Ramos (cell line): Measurements from ENCODE around the gene IQSEC3.

Experiments
- in situ Hi-C: fragments of 300-500 bp; cut with MboI; formaldehyde crosslinking; loops from one replicate; pipeline ENCODE4 v1.14.3; 2022; ENCODE audit warnings: low sequenced_read_pairs; ENCODE audit not compliant: unreplicated experiment

The IQSEC3 gene

DNA sequence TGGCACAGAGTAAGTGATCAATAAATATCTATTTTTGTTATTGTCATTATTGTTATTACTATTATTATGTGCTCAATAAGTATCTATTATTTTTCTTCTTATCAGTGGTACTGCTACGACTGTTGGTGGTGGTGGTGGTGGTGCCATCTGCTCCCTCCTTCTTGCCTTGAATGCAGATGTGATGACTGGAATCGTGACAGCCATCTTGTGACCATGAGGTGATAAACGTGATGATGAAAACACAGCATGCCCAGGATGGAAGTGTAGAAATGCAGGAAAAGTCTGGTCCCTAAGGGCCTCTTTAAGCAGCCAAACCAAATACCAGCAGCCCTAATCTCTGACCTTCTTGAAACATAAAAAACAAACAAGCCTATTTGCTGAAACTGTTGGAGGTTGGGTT lies 125.0 kb downstream of the IQSEC3 start:
- in situ Hi-C loops = no loop called here

DNA sequence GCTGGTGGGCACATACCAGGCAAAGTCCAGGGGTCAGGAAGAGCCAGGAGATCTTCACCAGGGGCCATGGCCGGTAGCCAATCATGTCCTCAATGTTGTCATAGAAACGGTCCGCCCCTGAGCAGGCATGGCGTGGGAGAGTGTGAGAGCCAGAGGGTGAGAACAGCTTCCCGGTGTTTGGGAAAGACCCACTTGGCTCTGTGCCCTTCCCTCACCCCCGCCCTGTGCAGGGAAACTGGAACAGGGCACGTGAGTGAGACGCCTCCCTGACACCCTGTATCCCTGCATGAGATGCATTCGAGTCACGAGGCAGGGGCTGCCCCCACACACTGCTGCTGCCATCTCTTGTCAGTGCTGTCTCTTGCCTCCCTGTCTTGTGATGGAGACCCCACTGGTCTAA lies 126.7 kb downstream of the IQSEC3 start:
- in situ Hi-C loops = no loop called here

DNA sequence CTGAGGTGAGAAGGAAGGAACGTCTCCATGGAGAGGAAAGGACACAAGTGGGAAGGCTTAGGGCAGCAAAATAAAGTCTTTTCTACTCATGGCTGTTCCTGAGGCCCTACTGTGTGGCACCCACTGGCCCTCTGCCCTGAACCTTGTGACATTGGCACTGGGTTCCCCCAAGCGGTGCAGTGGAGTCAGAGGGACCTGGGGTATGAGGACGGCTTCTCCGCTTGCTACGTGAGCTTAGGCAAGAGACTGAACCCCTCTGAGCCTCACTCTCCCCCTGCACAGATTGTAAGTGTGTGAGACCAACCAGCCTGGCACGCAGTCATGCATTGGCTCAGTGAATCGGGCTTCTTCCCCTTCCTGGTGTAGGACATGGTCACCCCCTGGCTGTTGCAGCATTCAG lies 127.7 kb downstream of the IQSEC3 start:
- in situ Hi-C loops = no loop called here

DNA sequence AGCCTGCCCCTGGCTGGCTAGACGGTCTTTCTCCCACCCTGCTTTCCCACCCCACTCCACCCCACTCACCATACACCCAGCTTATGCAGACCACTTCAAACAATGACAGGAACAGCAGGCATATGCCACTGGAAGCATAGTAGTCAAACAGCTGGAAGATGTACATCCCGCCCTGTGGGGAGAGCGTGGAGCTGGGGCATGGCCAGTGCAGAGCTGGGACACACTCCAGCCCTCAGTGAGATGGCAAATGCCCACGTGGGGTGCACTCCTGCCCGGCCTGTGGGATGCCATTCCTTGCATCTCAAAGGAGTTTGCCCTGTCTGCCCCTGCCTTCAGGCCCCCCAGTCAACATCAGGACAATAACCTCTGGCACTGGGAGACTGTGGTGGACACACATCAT lies 128.6 kb downstream of the IQSEC3 start:
- in situ Hi-C loops = no loop called here

- in situ Hi-C loops = no loop called here
These were observed 129.4 kb downstream of the IQSEC3 start for GRCh38 chr12:195951-196350.

GRCh38 chr12:196436-196835 lies 129.9 kb downstream of the IQSEC3 start:
- in situ Hi-C loops = no loop called here

- in situ Hi-C loops = no loop called here
These were observed 130.8 kb downstream of the IQSEC3 start for GRCh38 chr12:197347-197746.

- in situ Hi-C loops = no loop called here
These were observed 131.5 kb downstream of the IQSEC3 start for GRCh38 chr12:197911-198695.

- in situ Hi-C loops = no loop called here
These were observed 132.1 kb downstream of the IQSEC3 start for GRCh38 chr12:198705-199104.

DNA sequence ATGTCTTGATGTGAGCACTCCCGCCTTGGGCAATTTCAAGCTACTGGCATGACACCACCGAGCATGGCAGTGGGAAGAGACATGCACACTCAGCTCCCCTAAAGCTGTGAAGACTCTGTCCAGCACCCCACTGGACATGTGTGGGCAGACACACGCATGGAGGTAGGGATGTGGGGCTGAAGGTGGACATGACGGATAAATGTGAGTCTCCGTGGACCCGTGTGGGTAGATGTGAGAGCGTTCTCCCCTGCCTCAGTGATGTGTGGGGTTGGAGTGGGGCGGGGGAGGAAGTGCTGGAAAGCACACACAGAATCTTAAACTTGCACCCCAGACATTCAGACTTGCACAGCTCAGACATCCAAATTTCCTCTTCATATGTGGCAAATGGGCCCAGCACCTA lies 134.8 kb downstream of the IQSEC3 start:
- in situ Hi-C loops = no loop called here

DNA sequence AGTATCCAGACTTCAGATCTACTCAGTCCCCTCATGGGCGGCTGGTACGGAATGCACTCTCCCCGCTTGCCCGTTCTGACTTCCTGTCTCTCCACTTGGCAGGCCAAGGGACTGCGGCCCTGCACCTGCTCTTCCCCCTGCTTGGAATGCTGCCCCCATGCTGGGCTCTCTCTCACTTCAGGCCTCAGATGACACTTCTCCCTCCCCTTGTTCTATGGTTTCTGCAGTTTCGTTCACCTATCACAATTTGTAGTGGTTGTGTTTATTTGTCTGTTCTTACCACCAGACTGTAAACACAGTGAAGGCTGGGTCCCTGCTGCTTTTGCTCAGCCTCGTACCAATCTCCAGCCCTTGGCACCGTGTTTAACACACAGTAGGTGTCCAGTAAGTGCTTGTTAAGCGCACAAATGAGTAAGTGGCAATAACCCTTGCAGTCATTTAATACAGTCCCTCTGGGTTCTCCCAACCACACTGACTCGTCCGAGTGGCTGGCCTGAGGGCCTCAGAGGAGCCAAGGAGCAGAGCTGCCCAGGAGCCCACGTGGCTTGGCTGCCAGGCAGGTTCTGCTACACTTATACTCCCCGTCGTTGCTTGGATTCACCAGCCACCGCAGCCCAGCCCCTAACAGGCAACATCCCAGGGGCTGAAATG lies 135.6 kb downstream of the IQSEC3 start:
- in situ Hi-C loops = no loop called here

DNA sequence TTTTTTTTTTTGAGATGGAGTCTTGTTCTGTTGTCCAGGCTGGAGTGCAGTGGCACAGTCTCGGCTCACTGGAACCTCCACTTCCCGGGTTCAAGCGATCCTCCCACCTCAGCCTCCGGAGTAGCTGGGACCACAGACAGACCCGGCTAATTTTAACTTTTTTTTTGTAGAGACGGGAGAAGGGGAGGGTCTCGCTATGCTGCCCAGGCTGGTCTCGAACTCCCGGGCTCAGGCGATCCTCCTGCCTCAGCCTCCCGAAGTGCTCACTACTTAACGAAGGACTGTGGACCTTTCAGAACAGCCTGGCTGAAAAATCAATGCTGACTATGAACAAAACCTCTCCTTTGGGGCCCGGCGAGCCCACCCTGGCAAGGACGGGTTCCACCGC lies 136.5 kb downstream of the IQSEC3 start:
- in situ Hi-C loops = no loop called here

GRCh38 chr12:203462-204260 lies 137.1 kb downstream of the IQSEC3 start:
- in situ Hi-C loops = no loop called here

DNA sequence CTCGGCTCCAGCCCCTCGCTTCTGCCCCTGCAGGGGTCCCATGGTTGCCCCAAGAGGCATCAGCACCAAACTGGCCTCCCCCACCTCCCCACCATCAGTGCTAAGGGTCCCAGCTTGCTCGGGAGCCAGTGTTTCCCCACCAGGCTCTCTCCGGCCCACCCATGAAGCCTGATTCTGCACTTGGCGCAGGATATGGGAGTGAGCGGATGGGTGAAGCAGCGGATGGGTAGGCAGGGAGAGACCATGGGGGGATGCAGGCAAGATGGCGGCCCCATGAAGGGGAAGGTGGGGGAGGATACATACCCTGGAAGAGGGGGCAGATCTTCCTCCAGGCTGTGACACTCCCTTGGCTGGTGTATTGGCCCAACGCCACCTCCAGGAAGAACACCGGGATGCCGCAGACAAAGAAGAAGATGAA lies 137.7 kb downstream of the IQSEC3 start:
- in situ Hi-C loops = no loop called here

GRCh38 chr12:205026-205425 lies 138.5 kb downstream of the IQSEC3 start:
- in situ Hi-C loops = no loop called here

- in situ Hi-C loops = no loop called here
These were observed 140.3 kb downstream of the IQSEC3 start for GRCh38 chr12:206746-207440.

- in situ Hi-C loops = no loop called here
These were observed 141.2 kb downstream of the IQSEC3 start for GRCh38 chr12:207804-208203.

DNA sequence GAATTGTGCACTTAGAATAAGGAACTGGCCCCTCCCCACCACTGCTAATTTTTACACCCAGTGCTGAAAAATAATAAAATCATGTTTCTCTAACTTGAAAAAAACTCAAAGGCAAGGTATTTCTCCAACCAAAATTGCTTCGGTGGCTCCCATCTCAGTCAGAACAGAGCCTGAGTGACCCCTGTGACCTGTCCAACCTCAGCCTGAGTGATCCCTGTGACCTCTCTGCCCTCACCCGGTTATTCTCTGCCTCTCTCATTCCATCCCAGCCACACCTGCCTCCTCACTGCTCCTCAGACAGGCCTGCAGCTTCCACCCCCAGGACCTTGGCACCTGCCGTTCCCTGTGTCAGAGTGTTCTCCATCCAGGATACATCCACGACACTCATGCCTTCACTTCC lies 142.2 kb downstream of the IQSEC3 start:
- in situ Hi-C loops = no loop called here

DNA sequence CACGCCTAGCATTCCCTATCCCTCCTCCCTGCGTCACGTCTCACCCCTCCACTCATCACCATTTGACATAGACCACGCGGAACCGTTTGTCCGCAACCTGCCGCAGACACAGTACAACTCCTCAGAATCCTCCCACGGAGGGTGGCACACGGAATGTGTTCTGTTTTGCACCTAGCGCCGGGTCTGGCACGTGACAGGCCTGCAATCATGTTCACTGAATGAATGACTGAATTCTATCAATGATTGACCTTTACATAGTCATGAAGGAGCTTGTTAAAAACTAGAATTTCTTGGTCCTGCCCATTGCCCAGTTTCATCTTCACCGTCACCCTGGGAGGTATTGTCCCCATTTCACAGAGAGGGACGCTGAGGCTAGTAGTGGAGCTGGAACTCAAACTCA lies 142.7 kb downstream of the IQSEC3 start:
- in situ Hi-C loops = no loop called here

- in situ Hi-C loops = no loop called here
These were observed 143.3 kb downstream of the IQSEC3 start for GRCh38 chr12:209851-210250.
